AG09319 (cell line): ENCODE measurements around the gene AHNAK2.

Experiments used
- DNase-seq: peaks from one replicate; pipeline ENCODE4 v3.0.0-alpha.2; 2010; ENCODE audit warnings: low read depth; ENCODE audit errors: extremely low read depth
- TF ChIP-seq, protein P1 (sequence below): IDR thresholded peaks from 2 replicates; pipeline ENCODE4 v1.5.1; 2011; ENCODE audit warnings: low read depth, mild to moderate bottlenecking, inconsistent platforms, low read length, moderate library complexity

AHNAK2 gene

DNA sequence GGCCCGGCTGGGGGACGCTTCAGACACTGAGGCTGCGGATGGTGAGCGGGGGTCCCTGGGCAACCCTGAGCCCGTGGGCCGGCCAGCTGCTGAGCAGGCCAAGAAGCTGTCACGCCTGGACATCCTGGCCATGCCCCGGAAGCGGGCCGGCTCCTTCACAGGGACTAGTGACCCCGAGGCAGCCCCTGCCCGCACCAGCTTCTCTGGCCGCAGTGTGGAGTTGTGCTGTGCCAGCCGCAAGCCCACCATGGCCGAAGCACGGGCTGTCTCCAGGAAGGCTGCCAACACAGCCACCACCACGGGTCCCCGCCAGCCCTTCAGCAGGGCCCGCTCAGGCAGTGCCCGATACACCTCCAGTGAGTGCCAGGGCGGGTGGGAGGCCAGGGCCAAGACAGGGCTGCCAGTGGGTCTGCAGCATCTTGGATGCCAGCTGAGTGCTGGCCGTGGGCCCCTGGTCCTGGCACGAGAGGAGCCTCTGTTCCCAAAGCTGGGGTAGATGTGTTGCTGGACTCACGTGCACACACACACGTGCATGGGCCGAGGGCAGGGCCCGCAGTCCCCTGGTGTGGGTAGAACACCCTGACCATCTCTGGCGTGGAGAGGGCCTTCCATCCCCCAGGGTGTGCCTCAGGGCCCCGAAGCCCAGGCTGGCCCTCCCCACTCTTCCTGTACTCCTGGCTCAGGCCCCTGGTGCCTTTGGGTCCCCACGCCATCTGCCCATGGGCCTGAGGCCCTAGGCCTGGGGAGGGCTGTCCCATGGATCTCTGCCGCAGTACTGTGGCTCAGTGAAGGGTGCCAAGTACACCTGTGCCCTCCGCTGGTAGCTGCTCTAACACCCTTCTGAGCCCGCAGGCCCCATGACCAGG is 90.3 kb downstream of the AHNAK2 start:
- no peak for DNase-seq
- TF ChIP-seq, protein P1, sequence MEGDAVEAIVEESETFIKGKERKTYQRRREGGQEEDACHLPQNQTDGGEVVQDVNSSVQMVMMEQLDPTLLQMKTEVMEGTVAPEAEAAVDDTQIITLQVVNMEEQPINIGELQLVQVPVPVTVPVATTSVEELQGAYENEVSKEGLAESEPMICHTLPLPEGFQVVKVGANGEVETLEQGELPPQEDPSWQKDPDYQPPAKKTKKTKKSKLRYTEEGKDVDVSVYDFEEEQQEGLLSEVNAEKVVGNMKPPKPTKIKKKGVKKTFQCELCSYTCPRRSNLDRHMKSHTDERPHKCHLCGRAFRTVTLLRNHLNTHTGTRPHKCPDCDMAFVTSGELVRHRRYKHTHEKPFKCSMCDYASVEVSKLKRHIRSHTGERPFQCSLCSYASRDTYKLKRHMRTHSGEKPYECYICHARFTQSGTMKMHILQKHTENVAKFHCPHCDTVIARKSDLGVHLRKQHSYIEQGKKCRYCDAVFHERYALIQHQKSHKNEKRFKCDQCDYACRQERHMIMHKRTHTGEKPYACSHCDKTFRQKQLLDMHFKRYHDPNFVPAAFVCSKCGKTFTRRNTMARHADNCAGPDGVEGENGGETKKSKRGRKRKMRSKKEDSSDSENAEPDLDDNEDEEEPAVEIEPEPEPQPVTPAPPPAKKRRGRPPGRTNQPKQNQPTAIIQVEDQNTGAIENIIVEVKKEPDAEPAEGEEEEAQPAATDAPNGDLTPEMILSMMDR, result no peak
